Astrocyte (in vitro differentiated cells and primary cell): ENCODE measurements around the gene LANCL1. TPM values are rescaled to one million over a fixed set of nuclear protein-coding genes. Genes with fewer than 3 reads are reported as not detected.

ENCODE experiments used
- DNase-seq: peaks from one replicate; pipeline ENCODE4 v3.0.0-alpha.2; 2010; ENCODE audit warnings: low read depth
- FAIRE-seq: peaks from 2 replicates; lab custom pipeline; 2011; peaks lifted over from hg19 to GRCh38; lab: Jason Lieb, UNC
- H2AFZ ChIP-seq: 2 replicates; pipeline ENCODE4 v1.6.0; 2012; ENCODE audit warnings: low read depth, low read length, inconsistent platforms
- H3K27ac ChIP-seq: 2 replicates; pipeline ENCODE4 v1.5.1; 2011; ENCODE audit warnings: low read depth, low read length, inconsistent platforms
- H3K27me3 ChIP-seq: 2 replicates; pipeline ENCODE4 v1.6.0; 2011; ENCODE audit warnings: low read length, inconsistent platforms; ENCODE audit not compliant: insufficient read depth
- H3K36me3 ChIP-seq: 2 replicates; pipeline ENCODE4 v1.5.1; 2011; ENCODE audit warnings: low read length, inconsistent platforms; ENCODE audit not compliant: insufficient read depth
- H3K4me1 ChIP-seq: 2 replicates; pipeline ENCODE4 v1.5.1; 2011; ENCODE audit warnings: low read length, inconsistent platforms; ENCODE audit not compliant: insufficient read depth
- H3K4me2 ChIP-seq: 2 replicates; pipeline ENCODE4 v1.6.0; 2012; ENCODE audit warnings: low read length, inconsistent platforms
- H3K4me3 ChIP-seq: 2 replicates; pipeline ENCODE4 v1.5.1; 2011; ENCODE audit warnings: low read depth, mild to moderate bottlenecking, low read length, inconsistent platforms; ENCODE audit not compliant: insufficient read depth
- H3K79me2 ChIP-seq: 2 replicates; pipeline ENCODE4 v1.6.0; 2012; ENCODE audit warnings: mild to moderate bottlenecking, low read length, inconsistent platforms; ENCODE audit not compliant: insufficient read depth
- H3K9ac ChIP-seq: 2 replicates; pipeline ENCODE4 v1.6.0; 2012; ENCODE audit warnings: mild to moderate bottlenecking, low read length, inconsistent platforms
- H3K9me3 ChIP-seq: 2 replicates; pipeline ENCODE4 v1.5.1; 2012; ENCODE audit warnings: low read depth, mild to moderate bottlenecking, low read length, inconsistent platforms; ENCODE audit not compliant: insufficient read depth
- H4K20me1 ChIP-seq: 2 replicates; pipeline ENCODE4 v1.6.0; 2012; ENCODE audit warnings: low read length, inconsistent platforms; ENCODE audit not compliant: insufficient read depth
- H3K27ac Mint-ChIP-seq: one replicate; pipeline ENCODE4 v1.8.0; 2021; ENCODE audit warnings: mild to moderate bottlenecking, mixed read lengths; ENCODE audit not compliant: unreplicated experiment
- H3K27me3 Mint-ChIP-seq: one replicate; pipeline ENCODE4 v1.8.0; 2021; ENCODE audit warnings: low read depth, mixed read lengths; ENCODE audit not compliant: unreplicated experiment
- H3K36me3 Mint-ChIP-seq: one replicate; pipeline ENCODE4 v1.8.0; 2021; ENCODE audit warnings: low read depth, mixed read lengths; ENCODE audit not compliant: unreplicated experiment
- H3K4me1 Mint-ChIP-seq: one replicate; pipeline ENCODE4 v1.8.0; 2021; ENCODE audit warnings: low read depth, mixed read lengths; ENCODE audit not compliant: unreplicated experiment
- H3K4me3 Mint-ChIP-seq: one replicate; pipeline ENCODE4 v1.8.0; 2021; ENCODE audit warnings: mild to moderate bottlenecking, moderate library complexity, mixed read lengths; ENCODE audit not compliant: unreplicated experiment
- H3K9me3 Mint-ChIP-seq: one replicate; pipeline ENCODE4 v1.8.0; 2021; ENCODE audit warnings: mild to moderate bottlenecking, mixed read lengths; ENCODE audit not compliant: unreplicated experiment
- CTCF ChIP-seq: IDR thresholded peaks from 2 replicates; pipeline ENCODE4 v1.5.1; 2011; ENCODE audit warnings: low read depth, mild to moderate bottlenecking, inconsistent platforms, low read length, moderate library complexity; ENCODE audit not compliant: insufficient read depth
- EZH2 ChIP-seq: IDR thresholded peaks from 2 replicates; pipeline ENCODE4 v1.6.1; 2012; ENCODE audit warnings: mild to moderate bottlenecking, low read length, inconsistent platforms; ENCODE audit not compliant: insufficient read depth
- total RNA-seq: library from RNA; stranded (reverse); gene quantifications from 2 replicates; pipeline ENCODE4 v1.2.1, GENCODE V29; 2021

The LANCL1 gene
- total RNA-seq, 1 donor from 2014 or later: 38.3 TPM

- no peaks in the 10 kb centered on the region for H3K9me3 ChIP-seq
- peaks cover 5% of the 10 kb centered on the region for H3K36me3 Mint-ChIP-seq
- no peaks in the 10 kb centered on the region for H3K79me2 ChIP-seq
- H3K4me3 ChIP-seq: no peak overlapping the region
- H3K4me1 ChIP-seq: no peaks in the 10 kb centered on the region
- H3K9me3 Mint-ChIP-seq: peaks cover 7% of the 10 kb centered on the region
- H3K27me3 ChIP-seq: no peaks in the 10 kb centered on the region
- no peaks in the 10 kb centered on the region for H3K27me3 Mint-ChIP-seq
- no peak for TF ChIP-seq CTCF
- no peak for TF ChIP-seq EZH2
- H3K4me1 Mint-ChIP-seq: peaks cover 1% of the 10 kb centered on the region
- no peak overlapping the region for H3K9ac ChIP-seq
- FAIRE-seq: no peak
- no peak for DNase-seq
- H2AFZ ChIP-seq: no peak overlapping the region
- no peaks in the 10 kb centered on the region for H4K20me1 ChIP-seq
- no peaks in the 10 kb centered on the region for H3K36me3 ChIP-seq
- H3K27ac Mint-ChIP-seq: no peak overlapping the region
- no peak overlapping the region for H3K4me3 Mint-ChIP-seq
- no peak overlapping the region for H3K4me2 ChIP-seq
- no peak overlapping the region for H3K27ac ChIP-seq
These were observed 5.1 kb upstream of the LANCL1 start for GRCh38 chr2:210481601-210482175.

GRCh38 chr2:210480764-210481163, 4.2 kb upstream of the LANCL1 start:
- DNase-seq: no peak
- Histone ChIP-seq H3K4me1 (peaks cover 2% of the 10 kb centered on the region), H3K27ac (no peak overlapping the region), H3K36me3 (no peaks in the 10 kb centered on the region), H3K4me2 (no peak overlapping the region), H2AFZ (no peak overlapping the region), H3K4me3 (no peak overlapping the region), H4K20me1 (no peaks in the 10 kb centered on the region), H3K27me3 (no peaks in the 10 kb centered on the region), H3K9ac (no peak overlapping the region), H3K79me2 (peaks cover 8% of the 10 kb centered on the region), H3K9me3 (no peaks in the 10 kb centered on the region)
- TF ChIP-seq EZH2 (no peak), CTCF (no peak)
- Mint-ChIP-seq H3K4me1 (peaks cover 2% of the 10 kb centered on the region), H3K27ac (no peak overlapping the region), H3K9me3 (peaks cover 7% of the 10 kb centered on the region), H3K36me3 (peaks cover 5% of the 10 kb centered on the region), H3K27me3 (no peaks in the 10 kb centered on the region), H3K4me3 (no peak overlapping the region)
- no peak for FAIRE-seq

- Histone ChIP-seq H3K27me3 (no peaks in the 10 kb centered on the region), H3K9ac (no peak overlapping the region), H4K20me1 (no peaks in the 10 kb centered on the region), H3K36me3 (no peaks in the 10 kb centered on the region), H3K27ac (no peak overlapping the region), H2AFZ (no peak overlapping the region), H3K4me3 (no peak overlapping the region), H3K9me3 (no peaks in the 10 kb centered on the region), H3K4me1 (peaks cover 6% of the 10 kb centered on the region), H3K4me2 (no peak overlapping the region), H3K79me2 (peaks cover 12% of the 10 kb centered on the region)
- FAIRE-seq (no peak), DNase-seq (no peak)
- no peak overlapping the region for H3K4me3 Mint-ChIP-seq
- TF ChIP-seq CTCF (no peak), EZH2 (no peak)
- peaks cover 7% of the 10 kb centered on the region for H3K9me3 Mint-ChIP-seq
- no peak overlapping the region for H3K27ac Mint-ChIP-seq
- peaks cover 7% of the 10 kb centered on the region for H3K4me1 Mint-ChIP-seq
- H3K36me3 Mint-ChIP-seq: peaks cover 5% of the 10 kb centered on the region
- H3K27me3 Mint-ChIP-seq: no peaks in the 10 kb centered on the region
These were observed 3.5 kb upstream of the LANCL1 start for GRCh38 chr2:210480079-210480478.
